GM03348 (cell line): ENCODE results near the gene ZNF219.

Experiments used
- DNase-seq: peaks from one replicate; pipeline ENCODE4 v3.0.0; 2012; ENCODE audit warnings: low spot score

ZNF219 gene

GRCh38 chr14:21101802-21102413 lies 3.5 kb upstream of the ZNF219 start:
- DNase-seq, result no peak

GRCh38 chr14:21100931-21101330 lies 2.5 kb upstream of the ZNF219 start, which contains the start of gene TMEM253:
Gene TMEM253, plus strand, starts transcription at chr14:21101066. Its CDS starts 278 bp downstream, at chr14:21101344.
- DNase-seq, result no peak

GRCh38 chr14:21099596-21099985 lies 1.1 kb upstream of the ZNF219 start:
- DNase-seq, result no peak

- no peak for DNase-seq
Measured at GRCh38 chr14:21098892-21099595, 589 bp upstream of the ZNF219 start.

GRCh38 chr14:21097636-21098075 lies 799 bp downstream of the ZNF219 start:
- no peak for DNase-seq

- DNase-seq, result no peak
Measured at GRCh38 chr14:21096978-21097635, 1.3 kb downstream of the ZNF219 start.

GRCh38 chr14:21096438-21096837 lies 2.0 kb downstream of the ZNF219 start:
- DNase-seq, result no peak

- peak; percentile 69 for DNase-seq
Measured at GRCh38 chr14:21095430-21096205, 2.8 kb downstream of the ZNF219 start.

GRCh38 chr14:21093769-21094681 lies 4.4 kb downstream of the ZNF219 start:
- DNase-seq, result peak; percentile 14

- DNase-seq, result no peak
Measured at GRCh38 chr14:21093018-21093417, 5.4 kb downstream of the ZNF219 start.

- peak; percentile 92 for DNase-seq
Measured at GRCh38 chr14:21092273-21093011, 6.0 kb downstream of the ZNF219 start.

GRCh38 chr14:21091821-21092272 lies 6.6 kb downstream of the ZNF219 start:
- peak; percentile 10 for DNase-seq

GRCh38 chr14:21090940-21091663 lies 7.4 kb downstream of the ZNF219 start:
- DNase-seq, result peak; percentile 7

GRCh38 chr14:21090194-21090939 lies 8.1 kb downstream of the ZNF219 start:
- DNase-seq, result peak; percentile 51

GRCh38 chr14:21089877-21090193 lies 8.6 kb downstream of the ZNF219 start:
- no peak for DNase-seq

GRCh38 chr14:21089271-21089670 lies 9.2 kb downstream of the ZNF219 start:
- DNase-seq, result no peak

GRCh38 chr14:21088687-21089086 lies 9.8 kb downstream of the ZNF219 start:
- DNase-seq, result peak; percentile 4

- peak; percentile 69 for DNase-seq
Measured at GRCh38 chr14:21087294-21088091, 11.0 kb downstream of the ZNF219 start.
